ENCODE data around the gene MCTP1. TPM values are rescaled to one million over a fixed set of nuclear protein-coding genes. Genes with fewer than 3 reads are reported as not detected.

MCTP1 gene
- total and polyA plus RNA-seq, 10 of the 15 experiments (the other 5 are each of a cell fraction or from before 2014, with no cell fraction given), result 12.6 to 45.9 (median 18.8) TPM

GRCh38 chr5:94693043-94693822 is 591.7 kb downstream of the MCTP1 start:
- H2AFZ ChIP-seq (ENCODE audit: control insufficient read depth, low read depth, low read length), result no peak overlapping the region
- H3K4me2 ChIP-seq (ENCODE audit: control insufficient read depth, insufficient read depth), result no peak overlapping the region
- in situ Hi-C loops (cut with MboI), result loop anchor here (25.0 kb wide), 1 partner anchor 1106 kb away; the partner anchor contains the start of genes NR2F1 and NR2F1-AS1
- no peak overlapping the region for H3K27ac ChIP-seq (ENCODE audit: control insufficient read depth, insufficient read depth)
- H3K4me1 ChIP-seq (ENCODE audit: control insufficient read depth, insufficient read depth, low read length), result no peaks in the 10 kb centered on the region
- TF ChIP-seq BRCA1 (IDR thresholded peaks at IDR 0.05; ENCODE audit: low read depth, low read length) (no peak), ZNF217 (IDR thresholded peaks at IDR 0.05) (no peak), RAD21 (IDR thresholded peaks at IDR 0.05; ENCODE audit: insufficient read depth, low read depth, low read length) (peak; percentile 62), SMC3 (IDR thresholded peaks at IDR 0.05; ENCODE audit: borderline replicate concordance, low read length) (peak; percentile 61; the same call in 1 of the 2 replicates), SKIL (IDR thresholded peaks at IDR 0.05; ENCODE audit: low read depth, poor library complexity, severe bottlenecking) (no peak), ZBTB33 (IDR thresholded peaks at IDR 0.05) (no peak), MEF2A (IDR thresholded peaks at IDR 0.05; ENCODE audit: insufficient read depth, low read depth, low read length) (no peak), SUPT20H (IDR thresholded peaks at IDR 0.05; ENCODE audit: borderline replicate concordance, control insufficient read depth, low read depth, low read length) (no peak), ZNF274 (IDR thresholded peaks at IDR 0.05; ENCODE audit: insufficient read depth, insufficient read length) (no peak), RFX5 (IDR thresholded peaks at IDR 0.05; ENCODE audit: low read depth, low read length) (no peak)
- TF ChIP-seq, protein P1, sequence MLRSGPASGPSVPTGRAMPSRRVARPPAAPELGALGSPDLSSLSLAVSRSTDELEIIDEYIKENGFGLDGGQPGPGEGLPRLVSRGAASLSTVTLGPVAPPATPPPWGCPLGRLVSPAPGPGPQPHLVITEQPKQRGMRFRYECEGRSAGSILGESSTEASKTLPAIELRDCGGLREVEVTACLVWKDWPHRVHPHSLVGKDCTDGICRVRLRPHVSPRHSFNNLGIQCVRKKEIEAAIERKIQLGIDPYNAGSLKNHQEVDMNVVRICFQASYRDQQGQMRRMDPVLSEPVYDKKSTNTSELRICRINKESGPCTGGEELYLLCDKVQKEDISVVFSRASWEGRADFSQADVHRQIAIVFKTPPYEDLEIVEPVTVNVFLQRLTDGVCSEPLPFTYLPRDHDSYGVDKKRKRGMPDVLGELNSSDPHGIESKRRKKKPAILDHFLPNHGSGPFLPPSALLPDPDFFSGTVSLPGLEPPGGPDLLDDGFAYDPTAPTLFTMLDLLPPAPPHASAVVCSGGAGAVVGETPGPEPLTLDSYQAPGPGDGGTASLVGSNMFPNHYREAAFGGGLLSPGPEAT (IDR thresholded peaks at IDR 0.05; ENCODE audit: low read depth), result no peak
- TF ChIP-seq, protein P2, sequence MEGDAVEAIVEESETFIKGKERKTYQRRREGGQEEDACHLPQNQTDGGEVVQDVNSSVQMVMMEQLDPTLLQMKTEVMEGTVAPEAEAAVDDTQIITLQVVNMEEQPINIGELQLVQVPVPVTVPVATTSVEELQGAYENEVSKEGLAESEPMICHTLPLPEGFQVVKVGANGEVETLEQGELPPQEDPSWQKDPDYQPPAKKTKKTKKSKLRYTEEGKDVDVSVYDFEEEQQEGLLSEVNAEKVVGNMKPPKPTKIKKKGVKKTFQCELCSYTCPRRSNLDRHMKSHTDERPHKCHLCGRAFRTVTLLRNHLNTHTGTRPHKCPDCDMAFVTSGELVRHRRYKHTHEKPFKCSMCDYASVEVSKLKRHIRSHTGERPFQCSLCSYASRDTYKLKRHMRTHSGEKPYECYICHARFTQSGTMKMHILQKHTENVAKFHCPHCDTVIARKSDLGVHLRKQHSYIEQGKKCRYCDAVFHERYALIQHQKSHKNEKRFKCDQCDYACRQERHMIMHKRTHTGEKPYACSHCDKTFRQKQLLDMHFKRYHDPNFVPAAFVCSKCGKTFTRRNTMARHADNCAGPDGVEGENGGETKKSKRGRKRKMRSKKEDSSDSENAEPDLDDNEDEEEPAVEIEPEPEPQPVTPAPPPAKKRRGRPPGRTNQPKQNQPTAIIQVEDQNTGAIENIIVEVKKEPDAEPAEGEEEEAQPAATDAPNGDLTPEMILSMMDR (IDR thresholded peaks at IDR 0.05 in 2 of 3, conservative IDR thresholded peaks at IDR 0.05 in 1 of 3; ENCODE audit: control insufficient read depth in 2 of 3, extremely low read depth in 1 of 3, insufficient read depth in 1 of 3, low read depth in 3 of 3, low read length in 3 of 3), result peak in 2 of 3 experiments; percentile 36 to 63; a peak in 3 of 6 replicates
- H3K4me3 ChIP-seq, result no peak overlapping the region
- DNase-seq (ENCODE audit: low read depth, low spot score) (no peak), FAIRE-seq (peak; percentile 56), ATAC-seq (peak; percentile 86)
- intact Hi-C loops (cut with micrococcal nuclease; ENCODE audit: unreplicated experiment), result loop anchor here (1.0 kb wide), 1 partner anchor 168 kb away; no protein-coding TSS in a partner anchor
- 48% methylated on average over 5 of the region's 5 CpGs for WGBS (ENCODE audit: insufficient coverage, insufficient replicate concordance, low lambda C conversion rate, missing lambda C conversion rate)
- ChIA-PET POLR2A (no interaction called here), RAD21 (ENCODE audit: unreplicated experiment) (interaction anchor here (0.9 to 1.8 kb wide), 10 partner anchors 10 to 1110 kb away, joined by 3 to 23 read pairs (median 4); partner anchors contain the start of genes KIAA0825, NR2F1 and SLF1), SMC1A (ENCODE audit: uncharacterized antibody, unreplicated experiment) (interaction anchor here (0.6 to 2.2 kb wide), 22 partner anchors 10 to 201 kb away, joined by 3 to 10 read pairs (median 4); no protein-coding TSS in a partner anchor), CTCF (interaction anchor here (0.7 to 2.0 kb wide), 19 partner anchors 10 to 481 kb away, joined by 3 to 30 read pairs (median 3); partner anchors contain the start of genes KIAA0825 and SLF1)
- no TSS peak for BruUV-seq (replicated peaks)
- no peaks in the 10 kb centered on the region for H3K9me3 ChIP-seq (replicated peaks; ENCODE audit: control insufficient read depth, insufficient read depth, low read length)
- no peaks in the 10 kb centered on the region for H4K20me1 ChIP-seq (ENCODE audit: control insufficient read depth, insufficient read depth)
- H3K79me2 ChIP-seq (ENCODE audit: control insufficient read depth, insufficient read depth, low read length), result no peaks in the 10 kb centered on the region
- no peak overlapping the region for H3K9ac ChIP-seq (ENCODE audit: control insufficient read depth, insufficient read depth, low read length)
- no peaks in the 10 kb centered on the region; a peak in 2 of 4 replicates for H3K36me3 ChIP-seq (ENCODE audit: control insufficient read depth in 2 of 2, insufficient read depth in 2 of 2, low read length in 1 of 2)
- H3K27me3 ChIP-seq (replicated peaks in 1 of 2; ENCODE audit: control insufficient read depth in 2 of 2, insufficient read depth in 2 of 2, low read length in 1 of 2), result no peaks in the 10 kb centered on the region

Data from GM12878 (cell line).